K562 (cell line): ENCODE measurements around the gene PTGES3. TPM values are rescaled to one million over a fixed set of nuclear protein-coding genes. Genes with fewer than 3 reads are reported as not detected.

Source experiments
- ARID3A ChIP-seq: IDR thresholded peaks from 2 replicates; pipeline ENCODE4 v1.6.1; 2012; ENCODE audit warnings: low read depth, low read length, improper control_type of control experiment, borderline replicate concordance
- CEBPG ChIP-seq, 3 experiments: fragments of 200-800 bp in 1 of 3; sonication (Bioruptor generic) in 1 of 3; sonication (generic) in 1 of 3; formaldehyde crosslinking in 1 of 3; IDR thresholded peaks in 2 of 3; conservative IDR thresholded peaks in 1 of 3; 2 replicates each; pipeline versions ENCODE4 v1.6.1 to v1.8.0; 2016 to 2022; ENCODE audit warnings: missing compliant biosample characterization in 2 of 3, missing genetic modification characterization in 2 of 3, mild to moderate bottlenecking in 1 of 3, missing genetic modification reagents in 1 of 3
- EP300 ChIP-seq: IDR thresholded peaks from 2 replicates; pipeline ENCODE4 v1.6.1; 2012; ENCODE audit warnings: low read length, improper control_type of control experiment
- KHSRP ChIP-seq: fragments of 450-650 bp; IDR thresholded peaks from 2 replicates; pipeline ENCODE4 v1.6.1; 2017
- L3MBTL2 ChIP-seq: fragments of 450-650 bp; IDR thresholded peaks from 2 replicates; pipeline ENCODE4 v1.6.1; 2016; ENCODE audit warnings: mild to moderate bottlenecking, moderate library complexity
- MNT ChIP-seq, 2 experiments: fragments of 450-650 bp; conservative IDR thresholded peaks; 2 replicates each; pipeline ENCODE4 v1.6.1; 2017; ENCODE audit warnings: mild to moderate bottlenecking in 2 of 2, moderate library complexity in 2 of 2
- NCOA1 ChIP-seq: fragments of 450-650 bp; IDR thresholded peaks from 2 replicates; pipeline ENCODE4 v1.6.1; 2016; ENCODE audit warnings: low read depth
- NELFE ChIP-seq: IDR thresholded peaks from 2 replicates; pipeline ENCODE4 v1.6.1; 2011; ENCODE audit warnings: mild to moderate bottlenecking; ENCODE audit not compliant: insufficient read depth, insufficient read length
- NR3C1 ChIP-seq: sonication (generic); formaldehyde crosslinking; IDR thresholded peaks from 2 replicates; pipeline ENCODE4 v1.8.1; 2022; ENCODE audit warnings: missing genetic modification reagents
- PKNOX1 ChIP-seq: fragments of 450-650 bp; IDR thresholded peaks from 2 replicates; pipeline ENCODE4 v1.6.1; 2016
- PML ChIP-seq: IDR thresholded peaks from 2 replicates; pipeline ENCODE4 v1.6.1; 2012; ENCODE audit warnings: low read length, inconsistent platforms
- RCOR1 ChIP-seq, 2 experiments: IDR thresholded peaks; 2 replicates each; pipeline ENCODE4 v1.6.1; 2012; ENCODE audit warnings: low read depth in 2 of 2, low read length in 2 of 2, borderline replicate concordance in 1 of 2, improper control_type of control experiment in 1 of 2
- SMARCB1 ChIP-seq: IDR thresholded peaks from 2 replicates; pipeline ENCODE4 v1.6.1; 2011; ENCODE audit warnings: improper control_type of control experiment, low read depth; ENCODE audit not compliant: insufficient read length
- THRB ChIP-seq: fragments of 450-650 bp; formaldehyde crosslinking; conservative IDR thresholded peaks from 2 replicates; pipeline ENCODE4 v1.4.0; 2022; ENCODE audit warnings: mild to moderate bottlenecking, missing genetic modification characterization
- ZC3H11A ChIP-seq: IDR thresholded peaks from 2 replicates; pipeline ENCODE4 v1.6.1; 2012; ENCODE audit warnings: low read depth, low read length, improper control_type of control experiment
- ZNF133 ChIP-seq: fragments of 250-450 bp; sonication (Bioruptor Pico); IDR thresholded peaks from 2 replicates; pipeline ENCODE4 v1.4.0; 2020; ENCODE audit warnings: mild to moderate bottlenecking
- ZNF280B ChIP-seq: fragments of 250-450 bp; sonication (Bioruptor Pico); IDR thresholded peaks from 2 replicates; pipeline ENCODE4 v1.5.1; 2021; ENCODE audit warnings: mild to moderate bottlenecking
- ZNF395 ChIP-seq: fragments of 200-800 bp; sonication (Bioruptor generic); IDR thresholded peaks from 2 replicates; pipeline ENCODE4 v1.6.1; 2017; ENCODE audit warnings: missing genetic modification characterization, missing compliant biosample characterization
- ZSCAN29 ChIP-seq: fragments of 450-650 bp; IDR thresholded peaks from 2 replicates; pipeline ENCODE4 v1.6.1; 2017
- polyA plus RNA-seq, 8 experiments: library from polyadenylated mRNA; depleted of rRNA in 4 of 8; stranded (reverse) in 5 of 8; unstranded in 3 of 8; fragments of >200 nt; fragmentation: Nextera tagmentation in 2 of 8; fragmentation: Illumina TruSeq in 1 of 8; extraction: Ambion mirVana in 2 of 8; extraction: Trizol in 1 of 8; gene quantifications; 2 replicates each; pipeline versions ENCODE4 v1.2.1 to v1.2.3, GENCODE V29; 2011 to 2014; ENCODE audit warnings: inconsistent platforms in 1 of 8, missing spikeins in 1 of 8
- total RNA-seq, 7 experiments: library from RNA; depleted of rRNA in 6 of 7; stranded (reverse); fragments of >200 nt in 6 of 7; fragmentation: Illumina TruSeq in 2 of 7; extraction: Trizol in 2 of 7; gene quantifications; 2 replicates each; pipeline versions ENCODE4 v1.2.1 to v1.2.3, GENCODE V29; 2011 to 2021; ENCODE audit warnings: low replicate concordance in 1 of 7

PTGES3 gene
- total and polyA plus RNA-seq, 9 of the 15 experiments (the other 6 are each of a cell fraction or from before 2014, with no cell fraction given) = 163 to 501 (median 213) TPM

GRCh38 chr12:56699020-56699661 lies 11.1 kb upstream of the PTGES3 start (continued):
- TF ChIP-seq ARID3A (peak; percentile 59; the same call in 1 of the 2 replicates), EP300 (peak; percentile 36), ZSCAN29 (no peak), KHSRP (no peak), ZNF133 (CRISPR knock-in tag) (no peak), PML (no peak), NR3C1 (CRISPR knock-in tag) (no peak), SMARCB1 (no peak), ZC3H11A (no peak), NELFE (no peak), L3MBTL2 (no peak; the same call in 1 of the 2 replicates), MNT (conservative IDR thresholded peaks at IDR 0.05) (0 out of 4 replicates have a peak, but pooled peaks of 1 of the 2 experiments have one; percentile 42), ZNF280B (CRISPR knock-in tag) (no peak), THRB (CRISPR knock-in tag) (no peak), ZNF395 (no peak), NCOA1 (no peak), PKNOX1 (peak; percentile 67), RCOR1 (IDR thresholded peaks at IDR 0.05; ENCODE audit: borderline replicate concordance in 1 of 2, low read depth in 2 of 2, low read length in 2 of 2) (no peak), CEBPG (CRISPR knock-in tag; IDR thresholded peaks at IDR 0.05) (peak; percentile 75), CEBPG (tag; conservative IDR thresholded peaks at IDR 0.05 in 1 of 2, IDR thresholded peaks at IDR 0.05 in 1 of 2) (peak; percentile 79 to 81)
